Glutamatergic neuron (in vitro differentiated cells): ENCODE data around the gene CACNA1H. TPM values are rescaled to one million over a fixed set of nuclear protein-coding genes. Genes with fewer than 3 reads are reported as not detected.

Experiments used
- DNase-seq: peaks from one replicate; pipeline ENCODE4 v3.0.0; 2022
- H3K27ac Mint-ChIP-seq: one replicate; pipeline ENCODE4 v1.8.0; 2020; ENCODE audit warnings: mild to moderate bottlenecking, mixed read lengths, inconsistent platforms; ENCODE audit not compliant: unreplicated experiment
- H3K27me3 Mint-ChIP-seq: one replicate; pipeline ENCODE4 v1.8.0; 2020; ENCODE audit warnings: mild to moderate bottlenecking, moderate library complexity, mixed read lengths, inconsistent platforms; ENCODE audit not compliant: unreplicated experiment
- H3K36me3 Mint-ChIP-seq: one replicate; pipeline ENCODE4 v1.8.0; 2020; ENCODE audit warnings: mild to moderate bottlenecking, mixed read lengths, inconsistent platforms; ENCODE audit not compliant: unreplicated experiment
- H3K4me1 Mint-ChIP-seq: one replicate; pipeline ENCODE4 v1.8.0; 2020; ENCODE audit warnings: mild to moderate bottlenecking, low read depth, mixed read lengths, inconsistent platforms; ENCODE audit not compliant: unreplicated experiment
- H3K4me3 Mint-ChIP-seq: one replicate; pipeline ENCODE4 v1.8.0; 2020; ENCODE audit warnings: mild to moderate bottlenecking, mixed read lengths, inconsistent platforms; ENCODE audit not compliant: unreplicated experiment
- H3K9me3 Mint-ChIP-seq: one replicate; pipeline ENCODE4 v1.8.0; 2020; ENCODE audit warnings: mild to moderate bottlenecking, moderate library complexity, mixed read lengths, inconsistent platforms; ENCODE audit not compliant: unreplicated experiment
- CTCF ChIP-seq: fragments of 200-600 bp; sonication (generic); IDR thresholded peaks from one replicate; pipeline ENCODE4 v1.5.0; 2021; ENCODE audit not compliant: partially characterized antibody, unreplicated experiment
- total RNA-seq: library from RNA; stranded (reverse); fragmentation: NEBNext Ultra II Directional; extraction: Animal tissue kit (Norgen Biotek cat#: 25700); gene quantifications from one replicate; pipeline ENCODE4 v1.2.1, GENCODE V29; 2021; ENCODE audit not compliant: unreplicated experiment

CACNA1H gene
- total RNA-seq, 1 donor from 2014 or later = 161 TPM

- peaks cover 8% of the 10 kb centered on the region for H3K4me1 Mint-ChIP-seq
- H3K27me3 Mint-ChIP-seq = peaks cover 4% of the 10 kb centered on the region
- no peak overlapping the region for H3K4me3 Mint-ChIP-seq
- peak; percentile 75 for DNase-seq
- peaks cover 5% of the 10 kb centered on the region for H3K9me3 Mint-ChIP-seq
- H3K27ac Mint-ChIP-seq = no peak overlapping the region
- H3K36me3 Mint-ChIP-seq = no peaks in the 10 kb centered on the region
- no peak for TF ChIP-seq CTCF
These were observed 14.6 kb downstream of the CACNA1H start for GRCh38 chr16:1167276-1168107.

GRCh38 chr16:1168837-1169236, 15.9 kb downstream of the CACNA1H start:
- peaks cover 4% of the 10 kb centered on the region for H3K27me3 Mint-ChIP-seq
- H3K4me1 Mint-ChIP-seq = peaks cover 8% of the 10 kb centered on the region
- H3K4me3 Mint-ChIP-seq = no peak overlapping the region
- peaks cover 7% of the 10 kb centered on the region for H3K9me3 Mint-ChIP-seq
- no peaks in the 10 kb centered on the region for H3K36me3 Mint-ChIP-seq
- H3K27ac Mint-ChIP-seq = no peak overlapping the region
- no peak for TF ChIP-seq CTCF
- DNase-seq = no peak

- H3K36me3 Mint-ChIP-seq = no peaks in the 10 kb centered on the region
- H3K27ac Mint-ChIP-seq = no peak overlapping the region
- H3K4me3 Mint-ChIP-seq = no peak overlapping the region
- peaks cover 8% of the 10 kb centered on the region for H3K4me1 Mint-ChIP-seq
- H3K27me3 Mint-ChIP-seq = peaks cover 4% of the 10 kb centered on the region
- peak; percentile 60 for DNase-seq
- H3K9me3 Mint-ChIP-seq = peaks cover 7% of the 10 kb centered on the region
- no peak for TF ChIP-seq CTCF
These were observed 16.6 kb downstream of the CACNA1H start for GRCh38 chr16:1169285-1170075.

GRCh38 chr16:1170076-1170418, 17.1 kb downstream of the CACNA1H start:
- Mint-ChIP-seq H3K4me1 (peaks cover 6% of the 10 kb centered on the region), H3K9me3 (peaks cover 4% of the 10 kb centered on the region), H3K27ac (no peak overlapping the region), H3K27me3 (peaks cover 2% of the 10 kb centered on the region), H3K4me3 (peak overlapping the region; percentile 15), H3K36me3 (no peaks in the 10 kb centered on the region)
- no peak for DNase-seq
- TF ChIP-seq CTCF = no peak

GRCh38 chr16:1171001-1171400, 18.1 kb downstream of the CACNA1H start:
- Mint-ChIP-seq H3K4me1 (peaks cover 4% of the 10 kb centered on the region), H3K27me3 (no peaks in the 10 kb centered on the region), H3K36me3 (no peaks in the 10 kb centered on the region), H3K4me3 (no peak overlapping the region), H3K9me3 (peaks cover 4% of the 10 kb centered on the region), H3K27ac (no peak overlapping the region)
- no peak for DNase-seq
- TF ChIP-seq CTCF = no peak
